DOHH2 (cell line): ENCODE results near the gene FABP2.

Experiments used
- EZH2phosphoT487 ChIP-seq: fragments of 200-600 bp; sonication (generic); IDR thresholded peaks from 2 replicates; pipeline ENCODE4 v1.6.1; 2017; ENCODE audit warnings: borderline replicate concordance, mild to moderate bottlenecking, antibody characterized with exemption, low read length, moderate library complexity, mixed read lengths
- TF ChIP-seq, protein P1 (sequence below): fragments of 200-600 bp; sonication (generic); IDR thresholded peaks from one replicate; pipeline ENCODE4 v1.5.1; 2014; ENCODE audit warnings: antibody characterized with exemption, mild to moderate bottlenecking, low read depth, low read length; ENCODE audit not compliant: poor library complexity, severe bottlenecking

- TF ChIP-seq, protein P1, sequence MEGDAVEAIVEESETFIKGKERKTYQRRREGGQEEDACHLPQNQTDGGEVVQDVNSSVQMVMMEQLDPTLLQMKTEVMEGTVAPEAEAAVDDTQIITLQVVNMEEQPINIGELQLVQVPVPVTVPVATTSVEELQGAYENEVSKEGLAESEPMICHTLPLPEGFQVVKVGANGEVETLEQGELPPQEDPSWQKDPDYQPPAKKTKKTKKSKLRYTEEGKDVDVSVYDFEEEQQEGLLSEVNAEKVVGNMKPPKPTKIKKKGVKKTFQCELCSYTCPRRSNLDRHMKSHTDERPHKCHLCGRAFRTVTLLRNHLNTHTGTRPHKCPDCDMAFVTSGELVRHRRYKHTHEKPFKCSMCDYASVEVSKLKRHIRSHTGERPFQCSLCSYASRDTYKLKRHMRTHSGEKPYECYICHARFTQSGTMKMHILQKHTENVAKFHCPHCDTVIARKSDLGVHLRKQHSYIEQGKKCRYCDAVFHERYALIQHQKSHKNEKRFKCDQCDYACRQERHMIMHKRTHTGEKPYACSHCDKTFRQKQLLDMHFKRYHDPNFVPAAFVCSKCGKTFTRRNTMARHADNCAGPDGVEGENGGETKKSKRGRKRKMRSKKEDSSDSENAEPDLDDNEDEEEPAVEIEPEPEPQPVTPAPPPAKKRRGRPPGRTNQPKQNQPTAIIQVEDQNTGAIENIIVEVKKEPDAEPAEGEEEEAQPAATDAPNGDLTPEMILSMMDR: no peak
- no peak for TF ChIP-seq EZH2phosphoT487
Measured at GRCh38 chr4:119299741-119300100, 22.2 kb downstream of the FABP2 start.
